HG02938 (cell line): ENCODE data around the gene SUN5.

Source experiments
- ATAC-seq: cut with Tn5 transposase; IDR thresholded peaks from one replicate; pipeline ENCODE4 v1.9.1; 2021; ENCODE audit warnings: mild to moderate bottlenecking, moderate library complexity; ENCODE audit not compliant: unreplicated experiment

SUN5 gene

DNA sequence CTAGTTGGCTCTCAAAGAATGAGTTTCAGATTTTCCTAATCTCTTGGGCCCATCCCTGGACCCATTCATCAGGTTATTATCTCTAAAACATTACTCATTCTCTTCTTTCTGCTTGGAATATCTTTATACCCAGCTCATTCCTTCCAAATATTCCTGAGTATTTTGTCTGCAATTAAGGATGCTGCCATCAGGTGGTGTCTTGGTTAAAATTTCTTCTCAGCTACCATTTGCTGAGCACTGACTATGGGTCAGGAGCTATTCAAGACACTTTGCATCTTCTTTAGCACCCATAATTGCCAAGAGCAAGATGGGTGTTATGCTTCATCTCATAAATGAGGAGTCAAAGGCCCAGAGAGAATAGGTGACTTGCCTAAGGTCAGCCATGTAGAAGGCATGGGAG is 8.4 kb downstream of the SUN5 start:
- ATAC-seq = no peak

DNA sequence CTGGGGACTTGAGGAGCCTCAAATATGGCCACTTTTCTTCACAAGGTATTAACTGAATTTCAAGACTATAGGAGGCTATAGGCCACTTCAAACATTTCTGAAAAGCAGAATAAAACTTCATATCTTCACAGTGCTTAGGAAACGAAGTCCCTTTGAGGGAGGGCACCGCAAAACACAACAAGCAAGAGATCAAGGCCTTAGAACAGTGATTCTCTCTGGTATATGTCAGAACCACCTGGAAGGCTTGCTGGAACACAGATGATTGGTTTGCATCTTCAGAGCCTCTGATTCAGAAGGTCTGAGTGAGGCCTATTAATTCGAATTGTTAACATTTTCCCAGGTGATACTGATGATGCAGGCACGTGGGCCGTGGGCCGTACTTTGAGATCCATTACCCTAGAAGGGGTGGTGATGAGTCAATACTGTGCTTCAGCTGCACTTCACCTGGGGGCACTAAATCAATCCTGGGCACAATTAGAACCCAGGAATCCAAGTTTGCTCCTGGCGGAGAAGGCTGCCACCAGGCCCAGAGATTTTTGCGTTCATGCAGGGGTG is 10.7 kb downstream of the SUN5 start:
- no peak for ATAC-seq

DNA sequence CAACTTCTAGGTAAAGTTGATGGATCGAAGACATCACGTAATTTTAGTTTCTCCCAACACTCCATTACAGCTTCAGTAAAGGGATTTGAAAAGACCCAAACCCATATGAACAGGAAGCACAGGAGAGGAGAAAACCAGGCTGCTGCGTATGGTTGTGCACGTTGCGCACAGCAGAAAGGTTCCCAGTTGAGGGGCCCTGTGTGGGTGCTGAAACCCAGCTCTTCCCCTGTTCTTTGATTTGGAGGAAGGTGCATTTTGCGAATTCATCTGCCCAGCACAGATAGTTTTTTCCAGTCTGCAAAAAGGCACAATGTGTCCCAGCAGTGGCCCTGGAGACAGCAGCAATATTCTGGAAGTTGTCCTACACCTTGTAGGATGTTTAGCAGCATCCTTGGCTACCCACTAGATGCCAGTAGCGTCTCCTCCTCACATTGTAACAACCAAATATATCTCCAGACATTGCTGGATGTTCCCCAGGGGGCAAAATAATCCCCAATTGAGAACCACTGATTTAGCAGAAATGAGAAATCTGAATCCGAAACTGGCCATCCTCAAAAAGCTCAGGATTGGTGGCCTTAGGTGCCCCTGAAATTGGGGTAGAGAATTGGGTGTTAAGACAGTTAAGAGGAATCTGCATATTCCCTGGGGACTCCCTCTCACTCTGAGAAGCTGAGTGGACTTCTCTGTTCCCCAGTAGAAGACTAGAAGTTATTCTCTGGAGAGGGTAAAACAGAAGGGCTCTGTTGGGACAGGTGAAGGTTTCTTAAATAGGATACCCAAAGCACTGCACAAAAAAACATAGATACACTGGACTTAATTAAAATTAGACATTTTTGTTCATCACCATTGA is 12.2 kb downstream of the SUN5 start:
- no peak for ATAC-seq

GRCh38 chr20:32991383-32991782 is 12.8 kb downstream of the SUN5 start:
- no peak for ATAC-seq

DNA sequence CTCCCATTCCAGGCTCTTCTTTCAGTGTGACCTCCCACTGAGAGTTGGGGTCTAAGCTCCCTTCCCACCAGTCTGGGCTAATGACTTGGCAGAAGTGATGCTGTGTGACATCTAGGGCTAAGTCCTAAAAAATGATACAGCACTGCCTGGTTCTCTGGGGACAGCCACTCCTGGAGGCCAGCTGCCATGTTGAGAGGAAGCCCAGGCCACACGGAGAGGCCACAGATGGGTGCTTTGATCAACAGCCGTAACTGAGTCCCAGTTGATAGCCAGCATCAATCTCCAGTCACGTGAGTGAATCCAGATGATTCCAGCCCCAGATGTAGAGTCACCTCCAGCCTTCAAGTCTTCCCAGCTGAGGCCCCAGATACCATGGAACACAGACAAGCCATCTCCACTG is 13.8 kb downstream of the SUN5 start:
- ATAC-seq = no peak

DNA sequence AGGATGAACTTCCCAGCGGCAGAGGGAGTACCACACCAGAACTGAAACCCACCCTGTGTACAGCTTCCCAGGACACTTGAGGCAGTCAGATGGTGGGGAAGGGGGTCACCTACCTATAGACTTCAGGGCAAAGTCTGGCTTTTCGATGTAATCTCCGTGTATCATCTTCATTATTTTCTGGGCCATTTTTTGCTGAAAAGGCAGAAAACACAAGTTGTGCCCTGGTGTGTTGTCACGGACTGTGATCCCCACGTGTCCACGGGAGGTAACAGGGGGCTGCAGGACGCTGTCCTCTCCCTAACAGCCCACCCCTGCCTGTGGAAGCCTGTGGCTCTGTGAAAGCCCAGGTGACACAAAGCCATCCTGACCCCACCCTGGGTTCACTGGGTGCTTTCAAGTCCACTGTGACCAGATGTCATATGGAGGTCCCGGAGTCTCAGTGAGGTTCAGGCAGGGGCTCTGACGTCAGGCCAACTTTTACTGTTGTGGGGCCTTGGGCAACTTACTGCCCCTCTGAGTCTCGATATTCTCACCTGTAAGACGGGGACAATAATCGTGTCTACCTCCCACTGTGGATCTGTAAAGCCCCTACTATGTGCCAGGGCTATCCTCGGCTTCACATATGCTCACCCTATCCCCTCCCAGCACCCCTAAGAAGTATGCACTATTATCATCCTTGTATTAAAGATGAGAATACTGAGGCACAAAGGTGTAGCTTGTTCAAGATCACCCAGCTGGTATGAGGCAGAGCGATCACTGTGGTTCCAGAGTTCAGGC is 14.5 kb downstream of the SUN5 start:
- no peak for ATAC-seq

GRCh38 chr20:32988008-32988407 is 16.2 kb downstream of the SUN5 start:
- no peak for ATAC-seq

DNA sequence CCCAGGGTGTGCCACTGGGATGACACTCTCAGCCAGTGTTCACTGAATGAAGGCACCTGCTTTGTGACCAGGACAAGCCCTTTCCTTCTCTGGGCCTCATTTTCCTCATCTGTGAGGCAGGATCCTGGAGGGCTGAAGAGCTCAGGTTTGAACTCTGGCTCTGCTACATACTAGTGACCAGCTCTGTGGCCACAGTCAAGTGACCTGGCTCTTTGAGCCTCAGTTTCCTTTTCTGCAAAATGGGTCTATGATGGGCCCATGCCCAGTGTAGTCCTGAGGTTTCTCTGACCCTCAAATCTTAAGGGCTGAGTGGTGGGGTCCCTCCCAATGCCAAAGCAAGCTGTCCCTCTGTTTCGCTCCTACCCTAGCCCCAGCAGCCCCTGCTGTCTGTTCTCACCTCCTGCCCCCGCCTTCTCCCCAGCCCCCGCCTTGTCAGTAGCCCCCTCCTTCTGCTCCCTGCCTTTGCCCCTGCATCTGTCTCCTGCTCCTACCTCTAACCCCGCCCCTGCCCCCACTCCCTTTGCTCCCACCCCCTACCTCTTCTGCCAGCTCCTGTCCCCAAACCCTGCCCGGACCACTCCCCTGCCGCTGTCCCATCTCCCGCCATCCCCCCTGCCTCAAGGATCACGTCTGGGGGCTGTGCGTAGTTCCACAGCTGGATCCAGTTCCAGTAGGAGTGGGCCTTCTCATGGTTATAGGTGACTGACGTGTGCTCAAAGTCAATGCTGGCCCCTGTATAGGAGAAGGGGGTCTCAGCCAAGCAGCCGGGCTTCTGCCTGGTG is 17.0 kb downstream of the SUN5 start:
- ATAC-seq = no peak

GRCh38 chr20:32986331-32986966 is 17.8 kb downstream of the SUN5 start:
- ATAC-seq = no peak

DNA sequence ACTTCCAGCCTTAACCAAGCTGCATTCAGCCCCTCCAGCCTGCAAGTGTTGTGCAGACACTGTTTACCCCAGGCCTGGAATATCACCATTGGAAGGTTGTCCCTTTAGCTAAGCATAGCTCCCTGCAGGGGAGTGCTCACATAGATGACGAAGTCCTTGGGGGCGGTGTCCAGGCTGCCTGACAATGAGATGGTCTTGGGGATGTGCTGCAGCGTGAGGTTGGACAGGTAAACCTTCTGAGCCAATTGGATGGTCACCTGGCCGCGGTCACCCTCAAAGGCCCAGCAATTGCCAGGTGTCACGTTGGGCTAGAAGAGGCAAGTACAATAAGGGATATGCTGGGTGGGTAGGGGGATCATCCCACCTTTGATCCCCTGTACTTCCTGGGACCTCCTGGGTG is 18.6 kb downstream of the SUN5 start:
- ATAC-seq = no peak

DNA sequence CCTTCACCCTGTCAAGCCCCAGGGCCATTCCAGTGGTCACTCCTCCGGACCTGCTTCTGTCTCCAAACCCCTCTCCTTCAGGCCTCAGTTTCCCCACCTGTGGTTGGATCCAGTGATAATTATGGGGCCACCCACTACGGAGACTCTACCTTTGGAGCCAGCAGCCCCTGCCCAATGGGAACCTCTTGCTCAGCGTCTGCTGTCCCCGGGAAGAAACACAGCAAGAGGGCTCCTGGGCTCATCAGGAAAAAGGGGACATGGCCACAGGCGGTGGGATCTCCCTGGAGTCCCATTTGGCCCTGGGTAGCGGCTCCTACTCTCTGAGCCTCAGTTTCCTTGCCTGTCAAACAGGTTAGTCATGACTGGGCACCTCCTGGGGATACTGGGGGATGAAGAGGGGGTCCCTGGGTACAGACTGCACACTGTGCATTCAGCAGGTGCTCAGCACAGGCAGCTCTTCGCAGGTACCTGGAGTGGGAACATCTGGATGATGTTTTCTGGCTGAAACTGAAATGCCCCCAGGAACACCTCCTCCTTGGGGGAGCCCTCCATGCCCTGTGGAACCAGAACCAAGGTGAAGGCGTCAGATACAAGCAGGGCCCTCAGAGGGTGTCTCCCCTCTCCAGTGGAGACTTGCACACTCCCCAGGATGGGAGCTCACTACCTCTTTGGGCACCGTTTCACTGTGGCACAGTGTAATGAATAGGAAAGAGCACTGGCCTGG is 19.4 kb downstream of the SUN5 start:
- no peak for ATAC-seq

DNA sequence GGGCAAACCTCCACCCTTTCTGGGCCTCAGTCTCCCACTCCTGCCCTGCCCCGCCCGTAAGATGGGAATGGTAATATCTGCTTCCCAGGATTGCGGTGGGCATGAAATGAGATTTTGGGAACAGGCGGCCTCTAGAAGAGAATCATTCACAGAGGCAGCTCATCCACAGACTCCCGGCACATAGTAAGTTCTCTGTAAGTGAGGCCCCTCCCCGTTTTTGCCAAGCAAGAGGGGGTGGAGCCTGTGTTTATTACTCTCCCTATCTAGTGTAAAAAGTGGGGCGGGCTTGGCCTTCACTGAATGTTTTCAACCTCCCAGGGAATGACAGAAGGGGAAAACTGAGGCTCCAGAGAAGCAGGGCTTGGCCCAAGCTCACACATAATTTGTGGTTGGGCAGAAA is 20.0 kb downstream of the SUN5 start:
- no peak for ATAC-seq

DNA sequence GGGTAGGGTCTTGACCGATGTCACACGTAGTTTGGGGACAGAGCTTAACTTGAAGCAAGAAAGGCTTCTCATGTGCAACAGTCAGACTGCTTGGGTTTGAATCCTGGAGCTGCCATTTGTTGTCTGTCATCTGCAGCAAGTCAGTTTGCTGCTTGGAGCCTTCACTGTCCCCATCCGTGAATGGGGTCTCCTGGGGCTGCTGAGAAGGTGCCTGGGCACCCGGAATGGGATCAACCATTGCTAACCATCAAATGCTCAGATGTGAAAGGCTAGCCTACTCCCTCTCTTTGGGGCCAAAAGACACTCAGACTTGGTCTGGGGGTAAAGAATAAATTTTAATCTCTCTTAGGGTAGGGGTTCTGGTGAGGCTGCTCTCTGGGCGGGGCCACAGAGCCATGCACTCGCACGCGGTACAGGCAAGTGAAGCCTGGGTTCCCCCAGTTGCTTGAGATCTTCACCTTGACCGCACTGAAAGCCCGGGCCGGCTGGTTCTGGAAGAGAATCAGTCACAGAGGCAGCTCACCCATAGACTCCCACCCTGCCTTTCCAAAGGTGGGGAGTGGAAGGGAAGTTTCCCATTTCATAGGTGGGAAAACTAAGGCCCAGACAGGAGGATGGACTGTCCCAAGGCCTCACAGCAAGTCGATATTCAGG is 20.6 kb downstream of the SUN5 start:
- no peak for ATAC-seq

DNA sequence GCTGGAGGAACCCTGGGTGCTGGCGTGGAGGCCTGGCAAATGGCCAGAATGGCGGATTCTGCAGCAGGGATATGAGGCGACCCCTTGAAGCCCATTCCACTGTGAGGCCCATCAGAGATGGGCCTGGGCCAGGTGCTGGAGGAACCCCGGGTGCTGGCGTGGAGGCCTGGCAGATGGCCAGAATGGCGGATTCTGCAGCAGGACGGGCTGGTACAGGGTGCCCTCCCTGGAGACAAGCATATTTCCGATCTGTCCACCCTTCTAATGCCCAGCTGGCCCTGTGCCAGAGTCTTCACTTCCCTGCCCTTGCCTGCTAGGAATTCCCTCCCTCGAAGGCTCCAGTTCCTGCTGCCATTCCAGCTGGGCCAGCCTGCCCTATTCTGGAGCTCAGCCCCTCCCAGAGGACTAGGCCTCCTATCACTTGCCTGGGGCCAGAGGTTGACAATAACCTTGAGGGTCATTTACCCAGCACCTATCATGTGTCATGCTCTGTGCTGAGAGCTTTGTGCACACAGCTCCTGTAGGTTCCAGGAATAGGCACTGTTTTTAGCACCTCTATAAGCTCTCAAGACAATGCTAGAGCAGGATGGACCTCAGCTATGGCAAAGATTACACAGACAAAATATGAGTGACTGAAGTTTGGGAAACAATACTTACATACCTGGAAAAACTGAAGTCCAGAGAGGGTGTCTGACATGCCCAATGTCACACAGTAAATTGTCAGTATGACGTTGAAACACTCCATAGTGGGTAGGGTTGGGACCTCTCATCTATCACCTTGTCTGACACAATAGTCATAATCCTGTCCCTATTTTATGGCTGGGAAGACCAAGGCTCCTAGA is 21.4 kb downstream of the SUN5 start:
- ATAC-seq = no peak

GRCh38 chr20:32980990-32981389 is 23.2 kb downstream of the SUN5 start:
- ATAC-seq = no peak

GRCh38 chr20:32980131-32980941 is 23.9 kb downstream of the SUN5 start:
- ATAC-seq = no peak

DNA sequence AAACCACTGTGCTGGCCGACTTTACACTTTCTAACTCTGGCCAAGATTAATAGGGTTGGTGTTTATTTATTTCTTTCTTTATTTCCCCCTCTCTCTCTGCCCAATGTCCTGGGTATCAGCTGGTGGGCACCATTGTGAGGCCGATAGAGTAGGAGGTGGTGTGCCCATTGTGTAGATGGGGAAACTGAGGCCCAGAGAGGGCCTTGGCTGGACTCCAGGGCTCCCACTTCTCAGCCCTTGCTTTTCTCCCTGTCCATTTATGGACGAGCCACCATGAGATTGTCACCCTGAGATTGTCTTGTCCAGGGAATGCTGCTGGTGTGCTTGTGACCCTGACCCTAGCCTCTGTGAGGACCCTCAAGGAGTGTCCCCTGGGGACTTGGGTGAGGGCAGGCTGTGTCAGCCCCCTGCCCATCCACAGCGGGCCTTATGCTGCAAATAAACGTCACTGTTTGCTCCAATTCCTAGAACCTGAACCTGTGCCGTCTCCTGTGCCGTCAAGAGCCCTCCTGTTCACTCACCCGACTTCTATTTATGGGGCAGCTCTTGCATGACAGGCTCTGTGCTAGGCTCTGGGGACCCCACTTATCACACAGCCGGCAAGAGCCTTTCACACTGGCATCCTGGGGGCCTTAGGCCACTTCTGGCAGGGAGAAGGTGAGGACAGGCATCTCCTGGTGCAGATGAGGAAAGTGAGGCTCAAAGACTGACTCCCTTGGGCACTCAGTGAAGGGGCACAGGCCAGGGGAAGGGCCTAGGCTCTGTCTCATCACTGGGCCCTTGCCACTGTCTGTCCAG is 24.8 kb downstream of the SUN5 start:
- no peak for ATAC-seq
